H9 (cell line): Measurements from ENCODE around the gene DNAJC21. TPM values are rescaled to one million over a fixed set of nuclear protein-coding genes. Genes with fewer than 3 reads are reported as not detected.

Experiments
- DNase-seq: peaks from one replicate; pipeline ENCODE4 v3.0.0-alpha.2; 2017
- H2AFZ ChIP-seq: one replicate; pipeline ENCODE4 v1.6.1; 2013; ENCODE audit warnings: mild to moderate bottlenecking, low read length, control low read depth, moderate library complexity
- H2AK5ac ChIP-seq: 2 replicates; pipeline ENCODE4 v1.6.1; 2013; ENCODE audit warnings: low read length, control low read depth, mixed read lengths; ENCODE audit not compliant: insufficient read length
- H2BK120ac ChIP-seq: one replicate; pipeline ENCODE4 v1.6.1; 2013; ENCODE audit warnings: low read depth, mild to moderate bottlenecking, low read length, control low read depth, inconsistent platforms; ENCODE audit not compliant: poor library complexity, severe bottlenecking
- H2BK12ac ChIP-seq: 2 replicates; pipeline ENCODE4 v1.6.1; 2013; ENCODE audit warnings: low read length, control low read depth, mixed read lengths, low read depth; ENCODE audit not compliant: insufficient read length
- H2BK15ac ChIP-seq: 2 replicates; pipeline ENCODE4 v1.6.1; 2013; ENCODE audit warnings: low read depth, low read length, control low read depth
- H2BK20ac ChIP-seq: one replicate; pipeline ENCODE4 v1.6.1; 2013; ENCODE audit warnings: low read depth, mild to moderate bottlenecking, low read length, control low read depth, inconsistent platforms; ENCODE audit not compliant: poor library complexity, severe bottlenecking
- H2BK5ac ChIP-seq: 2 replicates; pipeline ENCODE4 v1.6.1; 2013; ENCODE audit warnings: low read length, control low read depth, mixed read lengths; ENCODE audit not compliant: insufficient read length
- H3K14ac ChIP-seq: 2 replicates; pipeline ENCODE4 v1.6.1; 2013; ENCODE audit warnings: low read length, control low read depth; ENCODE audit not compliant: insufficient read depth
- H3K18ac ChIP-seq: 2 replicates; pipeline ENCODE4 v1.6.1; 2013; ENCODE audit warnings: low read depth, mild to moderate bottlenecking, mixed read lengths, low read length, control low read depth; ENCODE audit not compliant: insufficient read length
- H3K23ac ChIP-seq: 2 replicates; pipeline ENCODE4 v1.6.1; 2013; ENCODE audit warnings: low read length, control low read depth, mixed read lengths, low read depth; ENCODE audit not compliant: insufficient read length
- H3K23me2 ChIP-seq: 2 replicates; pipeline ENCODE4 v1.6.1; 2013; ENCODE audit warnings: low read depth, mild to moderate bottlenecking, mixed read lengths, low read length, control low read depth; ENCODE audit not compliant: insufficient read length, poor library complexity, severe bottlenecking
- H3K27ac ChIP-seq: 2 replicates; pipeline ENCODE4 v1.5.1; 2013; ENCODE audit warnings: low read length, control low read depth, mixed read lengths, low read depth; ENCODE audit not compliant: insufficient read length
- H3K27me3 ChIP-seq: 2 replicates; pipeline ENCODE4 v1.6.1; 2013; ENCODE audit warnings: low read length, control low read depth, inconsistent platforms; ENCODE audit not compliant: insufficient read depth
- H3K4ac ChIP-seq: 2 replicates; pipeline ENCODE4 v1.6.1; 2013; ENCODE audit warnings: low read depth, mild to moderate bottlenecking, control low read depth, inconsistent platforms, low read length, moderate library complexity
- H3K4me1 ChIP-seq: 2 replicates; pipeline ENCODE4 v1.6.1; 2013; ENCODE audit warnings: low read length, control low read depth, inconsistent platforms; ENCODE audit not compliant: insufficient read depth
- H3K4me2 ChIP-seq: 2 replicates; pipeline ENCODE4 v1.6.1; 2013; ENCODE audit warnings: low read length, control low read depth, mixed read lengths; ENCODE audit not compliant: insufficient read length, insufficient read depth
- H3K56ac ChIP-seq: 2 replicates; pipeline ENCODE4 v1.6.1; 2013; ENCODE audit warnings: low read depth, mild to moderate bottlenecking, mixed read lengths, low read length, control low read depth; ENCODE audit not compliant: insufficient read length
- H3K79me1 ChIP-seq: 2 replicates; pipeline ENCODE4 v1.6.1; 2013; ENCODE audit warnings: low read depth, mild to moderate bottlenecking, moderate library complexity, low read length, control low read depth, inconsistent platforms; ENCODE audit not compliant: insufficient read depth, poor library complexity, severe bottlenecking
- H3K79me2 ChIP-seq: 2 replicates; pipeline ENCODE4 v1.6.1; 2013; ENCODE audit warnings: low read length, control low read depth, inconsistent platforms; ENCODE audit not compliant: insufficient read depth
- H3K9ac ChIP-seq: 2 replicates; pipeline ENCODE4 v1.6.1; 2013; ENCODE audit warnings: low read length, control low read depth, mixed read lengths; ENCODE audit not compliant: insufficient read length; ENCODE audit errors: extremely low read depth
- H3K9me3 ChIP-seq: one replicate; pipeline ENCODE4 v1.6.1; 2013; ENCODE audit warnings: low read depth, low read length, inconsistent platforms; ENCODE audit not compliant: control insufficient read depth
- H3T11ph ChIP-seq: one replicate; pipeline ENCODE4 v1.6.1; 2013; ENCODE audit warnings: mild to moderate bottlenecking, low read length, control low read depth, inconsistent platforms
- H4K20me1 ChIP-seq: one replicate; pipeline ENCODE4 v1.6.1; 2013; ENCODE audit not compliant: control insufficient read depth, insufficient read length, insufficient read depth
- H4K5ac ChIP-seq: 2 replicates; pipeline ENCODE4 v1.6.1; 2013; ENCODE audit warnings: low read depth, mild to moderate bottlenecking, mixed read lengths, low read length, control low read depth; ENCODE audit not compliant: insufficient read length
- H4K8ac ChIP-seq: replicated peaks from 2 replicates; pipeline ENCODE4 v1.6.1; 2013; ENCODE audit warnings: low read length, control low read depth, mixed read lengths, low read depth; ENCODE audit not compliant: insufficient read length
- H4K91ac ChIP-seq: 2 replicates; pipeline ENCODE4 v1.6.1; 2013; ENCODE audit warnings: low read depth, mild to moderate bottlenecking, moderate library complexity, mixed read lengths, low read length, control low read depth; ENCODE audit not compliant: insufficient read length
- H3K27ac Mint-ChIP-seq, 3 experiments: 2 replicates in 2 of 3; 3 replicates in 1 of 3; pipeline ENCODE4 v1.8.0; 2020 to 2021; ENCODE audit warnings: mixed read lengths in 3 of 3, mild to moderate bottlenecking in 1 of 3, moderate library complexity in 1 of 3
- H3K27me3 Mint-ChIP-seq: 2 replicates; pipeline ENCODE4 v1.8.0; 2021; ENCODE audit warnings: low read depth, mild to moderate bottlenecking, moderate library complexity, mixed read lengths
- H3K36me3 Mint-ChIP-seq, 3 experiments: 2 replicates in 2 of 3; 3 replicates in 1 of 3; pipeline ENCODE4 v1.8.0; 2020 to 2021; ENCODE audit warnings: low read depth in 3 of 3, mixed read lengths in 3 of 3; ENCODE audit not compliant: insufficient read depth in 1 of 3
- H3K4me1 Mint-ChIP-seq, 2 experiments: 2 replicates each; pipeline ENCODE4 v1.8.0; 2020; ENCODE audit warnings: mixed read lengths in 2 of 2
- H3K4me3 Mint-ChIP-seq, 2 experiments: 2 replicates in 1 of 2; 3 replicates in 1 of 2; pipeline ENCODE4 v1.8.0; 2020 to 2021; ENCODE audit warnings: mild to moderate bottlenecking in 2 of 2, mixed read lengths in 2 of 2, moderate library complexity in 1 of 2
- H3K9me3 Mint-ChIP-seq, 2 experiments: 2 replicates in 1 of 2; 3 replicates in 1 of 2; pipeline ENCODE4 v1.8.0; 2020; ENCODE audit warnings: mild to moderate bottlenecking in 2 of 2, mixed read lengths in 2 of 2, moderate library complexity in 1 of 2
- CTCF ChIP-seq: fragments of 200-600 bp; sonication (generic); conservative IDR thresholded peaks from 3 replicates; pipeline ENCODE4 v1.8.0; 2021; ENCODE audit warnings: antibody characterized with exemption, mild to moderate bottlenecking
- WGBS: extraction: QIAGEN DNeasy Blood & Tissue Kit; methylation state at CpG from one replicate; pipeline ENCODE4 v1.1.7; 2013; ENCODE audit warnings: missing lambda C conversion rate, low lambda C conversion rate, mixed read lengths; ENCODE audit not compliant: insufficient read length; ENCODE audit errors: extremely low coverage; 5-methylcytosine and 5-hydroxymethylcytosine counted together
- total RNA-seq: library from RNA; stranded (reverse); gene quantifications from 2 replicates; pipeline ENCODE4 v1.2.1, GENCODE V29; 2021

Gene DNAJC21
- total RNA-seq, 1 experiment from 2014 or later = 50.4 TPM

- no peak overlapping the region for H3K4me3 Mint-ChIP-seq
- WGBS = no CpG with 5 or more reads among the region's 20 CpGs
- H3K56ac ChIP-seq = no peak overlapping the region
- H3K9me3 Mint-ChIP-seq = no peaks in the 10 kb centered on the region
- no peak overlapping the region for H2BK120ac ChIP-seq
- peaks cover 21 to 25% of the 10 kb centered on the region in 2 experiments for H3K4me1 Mint-ChIP-seq
- H2BK15ac ChIP-seq = no peak overlapping the region
- H2BK20ac ChIP-seq = no peak overlapping the region
- DNase-seq = no peak
- peak overlapping the region; percentile 98 for H3K9ac ChIP-seq
- no peak overlapping the region for H3K27ac ChIP-seq
- peak overlapping the region; percentile 95 for H3K14ac ChIP-seq
- no peak overlapping the region; the same call in 1 of the 2 replicates for H3K4ac ChIP-seq
- H3K79me2 ChIP-seq = peaks cover 29% of the 10 kb centered on the region
- no peak overlapping the region for H2BK12ac ChIP-seq
- H3K36me3 Mint-ChIP-seq = peaks cover 29 to 57% (median 51%) of the 10 kb centered on the region in 3 experiments
- H3T11ph ChIP-seq = no peak overlapping the region
- H3K4me1 ChIP-seq = no peaks in the 10 kb centered on the region
- H2AK5ac ChIP-seq = no peak overlapping the region
- no peak for TF ChIP-seq CTCF
- no peak overlapping the region for H2BK5ac ChIP-seq
- H3K4me2 ChIP-seq = peak overlapping the region; percentile 92
- peak overlapping the region; percentile 57 for H4K5ac ChIP-seq
- H4K91ac ChIP-seq = no peak overlapping the region
- H3K27me3 ChIP-seq = no peaks in the 10 kb centered on the region
- peaks cover 5% of the 10 kb centered on the region for H3K23me2 ChIP-seq
- peak overlapping the region; percentile 93 for H3K18ac ChIP-seq
- H3K79me1 ChIP-seq = no peaks in the 10 kb centered on the region
- no peak overlapping the region for H3K27ac Mint-ChIP-seq
- H4K8ac ChIP-seq = no peak overlapping the region
- H3K23ac ChIP-seq = no peak overlapping the region
- no peaks in the 10 kb centered on the region for H3K9me3 ChIP-seq
- H2AFZ ChIP-seq = no peak overlapping the region
- H4K20me1 ChIP-seq = no peaks in the 10 kb centered on the region
- no peaks in the 10 kb centered on the region for H3K27me3 Mint-ChIP-seq
Observed at GRCh38 chr5:34915856-34916192, 13.5 kb upstream of the DNAJC21 start.
